Activated CD8-positive, alpha-beta memory T cell treated with anti-CD3 and anti-CD28 coated beads for 48 hours (primary cell): ENCODE data around the gene C1orf105.

Experiments
- DNase-seq, 3 experiments: peaks; one replicate each; pipeline ENCODE4 v3.0.0-alpha.2; 2020; ENCODE audit warnings: low read depth in 2 of 3, low spot score in 2 of 3

The C1orf105 gene

DNA sequence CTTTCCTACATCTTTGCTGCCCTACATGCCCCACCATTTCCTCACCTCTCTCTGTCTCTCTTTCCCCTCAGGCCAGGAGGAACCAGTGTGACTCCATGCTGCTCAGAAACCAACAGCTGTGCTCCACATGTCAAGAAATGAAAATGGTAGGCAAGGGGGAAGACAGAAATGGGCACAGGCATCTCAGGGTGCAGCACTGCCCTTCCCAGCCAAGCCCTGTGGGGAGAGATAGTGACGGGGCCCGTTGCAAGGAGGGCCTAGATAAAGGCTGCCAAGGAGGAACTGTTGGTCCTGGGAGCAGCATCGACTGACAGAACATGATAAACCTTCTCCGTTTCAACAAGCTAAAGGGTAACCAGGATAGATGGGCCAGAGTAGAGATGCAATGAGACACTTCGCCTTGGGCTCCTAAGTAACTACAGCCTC lies 35.9 kb downstream of the C1orf105 start:
- no peak for DNase-seq

DNA sequence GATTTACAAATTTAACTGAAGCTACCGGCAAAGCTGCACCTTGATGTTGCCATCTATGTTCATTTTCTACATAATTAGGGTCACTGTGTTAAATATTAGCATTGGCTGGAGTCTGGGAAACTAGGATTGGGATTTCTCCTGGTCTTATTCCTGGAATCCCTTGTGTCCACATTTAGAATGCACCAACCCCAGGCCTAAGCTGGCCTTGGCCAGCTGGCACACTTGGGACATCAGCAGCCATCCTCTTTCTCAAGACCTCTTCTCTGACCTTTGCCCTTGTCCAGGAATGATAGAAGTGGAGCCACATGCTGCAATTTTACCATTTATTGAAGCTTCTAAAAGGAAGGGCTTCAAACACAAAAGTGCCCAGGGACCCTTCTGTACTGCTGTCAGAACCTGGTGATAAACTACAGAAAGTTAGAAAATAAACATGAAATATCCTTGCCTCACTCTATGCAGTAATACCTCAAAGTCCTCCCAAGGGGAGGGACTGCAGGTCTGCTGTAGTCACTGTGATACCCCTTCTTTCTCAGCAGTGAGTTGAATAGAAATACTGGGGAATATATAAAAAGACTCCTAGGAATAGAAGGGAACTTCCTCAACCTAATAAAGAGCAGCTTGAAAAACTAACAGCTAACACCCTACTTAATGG lies 37.1 kb downstream of the C1orf105 start:
- no peak for DNase-seq

DNA sequence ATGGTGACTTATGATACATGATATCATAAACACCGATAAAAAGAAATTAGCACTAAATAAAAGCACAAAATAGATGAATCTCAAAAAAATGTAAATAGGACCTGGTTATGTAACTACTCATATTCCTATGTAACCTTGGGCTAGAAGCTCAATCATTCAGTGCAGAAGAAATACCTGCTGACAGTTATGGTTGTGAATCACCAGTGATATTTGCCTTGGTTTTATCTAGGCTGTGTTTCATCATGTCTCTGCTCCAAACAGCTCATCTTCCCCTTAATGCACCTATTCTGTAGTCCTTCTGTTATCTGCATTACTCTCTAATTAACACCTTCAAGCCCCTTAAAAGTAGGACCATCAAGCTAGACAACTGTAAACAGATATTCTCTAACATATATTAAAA lies 39.7 kb downstream of the C1orf105 start:
- DNase-seq = no peak

DNA sequence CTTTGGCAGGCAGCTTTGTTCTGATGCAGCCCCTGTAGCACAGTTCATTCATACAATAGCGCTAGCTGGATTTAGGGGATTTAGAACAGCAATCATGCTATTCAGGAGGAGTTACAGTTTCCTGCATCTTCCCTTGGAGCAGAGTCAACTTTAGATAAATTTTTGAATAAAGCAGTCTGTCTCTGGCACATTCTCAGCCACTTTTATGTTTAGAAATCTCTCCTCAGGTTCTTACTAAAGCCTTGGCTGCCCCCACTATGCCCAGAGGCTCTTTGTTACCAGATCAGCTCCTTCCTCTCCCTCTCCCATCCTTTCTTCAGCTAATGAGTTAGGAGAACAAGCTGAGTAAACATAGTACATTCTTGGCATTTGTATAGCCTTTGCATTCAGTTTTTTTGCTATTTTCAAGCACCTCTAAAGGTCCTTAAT lies 40.4 kb downstream of the C1orf105 start:
- DNase-seq = no peak

DNA sequence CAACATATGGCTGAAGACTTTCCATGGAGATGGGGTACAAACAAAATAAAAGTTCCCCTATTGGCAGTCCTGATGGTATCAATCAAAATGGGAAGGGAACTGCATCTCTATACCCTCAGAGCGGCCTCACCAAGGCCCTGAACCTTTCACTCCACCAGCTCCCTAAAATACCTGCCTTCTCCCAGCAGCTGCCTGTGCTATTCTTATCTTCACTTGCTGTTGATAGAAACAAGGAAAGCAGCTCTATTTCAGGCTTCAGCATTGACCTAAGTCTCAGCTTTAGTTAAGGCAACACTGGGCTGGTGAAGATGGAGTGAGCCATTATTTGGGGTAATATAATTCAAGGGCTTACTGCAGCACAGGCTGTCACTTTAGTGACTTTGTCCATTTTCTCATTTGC lies 45.1 kb downstream of the C1orf105 start:
- DNase-seq = no peak

DNA sequence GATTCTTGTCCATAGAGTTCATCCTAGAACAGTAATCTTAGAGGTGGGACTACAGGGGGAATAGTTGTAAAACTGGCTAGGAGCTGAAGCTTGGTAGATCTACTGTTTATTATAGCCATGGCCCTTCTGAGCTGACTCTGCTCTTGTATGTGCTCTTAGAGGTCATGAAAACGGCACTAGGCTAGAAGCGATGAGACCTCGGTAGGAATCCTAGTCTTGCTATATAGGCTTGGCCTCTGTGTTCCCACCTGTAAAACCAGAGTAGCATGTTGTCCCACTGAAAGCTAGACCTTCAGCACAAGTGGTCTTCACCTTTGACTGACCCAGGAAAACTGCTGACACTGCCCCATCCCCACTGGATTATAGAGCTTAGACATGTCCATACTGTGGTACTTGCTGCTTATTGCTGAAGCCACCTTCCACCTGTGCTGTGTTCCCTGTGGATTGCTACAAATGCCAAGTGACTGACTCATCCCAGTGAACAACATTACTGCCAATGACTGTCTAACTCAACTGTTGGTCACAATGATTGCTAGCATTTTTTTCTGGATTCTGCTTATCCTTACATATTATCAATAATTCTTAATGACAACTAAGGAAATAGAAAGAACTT lies 46.4 kb downstream of the C1orf105 start:
- no peak for DNase-seq

DNA sequence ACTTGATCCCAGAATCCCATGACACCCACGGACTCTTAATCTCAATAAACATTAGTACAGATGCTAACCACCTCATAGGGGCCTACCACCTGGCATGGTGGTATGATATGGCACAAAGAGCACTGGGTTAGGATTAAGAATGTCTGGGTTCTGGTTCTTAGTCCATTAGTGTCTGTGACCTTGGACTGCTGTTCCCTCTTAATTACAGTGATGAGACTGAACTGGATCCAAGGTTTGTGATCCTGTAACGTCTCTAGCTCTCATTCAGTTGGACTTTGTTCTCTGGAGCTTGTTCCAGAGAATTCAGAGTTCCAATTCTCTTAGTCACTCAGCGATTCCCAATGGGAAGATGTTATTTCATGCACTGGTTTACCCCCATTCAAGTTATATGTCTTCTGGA lies 47.0 kb downstream of the C1orf105 start:
- DNase-seq = no peak

DNA sequence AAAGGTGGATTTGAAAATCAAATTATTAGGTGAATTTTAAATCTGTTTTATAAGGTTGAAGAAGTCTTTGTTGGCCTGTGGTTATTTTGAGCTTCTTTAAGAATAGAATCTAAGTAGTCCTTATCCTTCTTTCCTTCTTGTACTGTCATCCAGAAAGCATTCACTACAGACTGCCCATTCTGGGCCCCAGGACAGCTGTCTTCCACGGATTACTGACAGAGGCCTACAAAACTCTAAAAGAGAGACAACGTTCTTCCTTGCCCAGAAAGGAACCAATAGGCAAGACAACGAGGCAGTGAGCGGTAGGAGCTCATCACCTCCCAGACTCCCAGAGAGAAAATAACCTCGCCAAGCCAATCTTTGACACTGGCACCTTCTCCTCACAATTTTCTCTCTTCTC lies 47.8 kb downstream of the C1orf105 start:
- DNase-seq = no peak

DNA sequence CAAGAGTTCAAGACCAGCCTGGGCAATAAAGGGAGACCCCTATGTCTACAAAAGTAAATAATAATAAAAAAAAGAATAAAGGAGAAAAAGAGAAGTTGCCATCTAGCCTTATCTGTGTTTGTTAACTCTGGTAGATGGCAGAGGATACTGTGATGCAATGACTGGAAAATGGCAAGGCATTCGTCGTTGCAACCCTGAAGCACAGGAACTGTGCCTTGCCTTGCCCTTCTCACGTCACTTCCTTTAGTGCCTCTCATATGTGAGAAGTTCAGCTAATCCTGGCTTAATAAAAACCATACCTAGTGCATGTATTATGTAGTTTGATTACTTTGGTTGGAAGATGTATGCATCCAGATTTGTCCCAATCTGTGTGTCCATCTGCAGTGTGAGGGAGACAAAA lies 49.2 kb downstream of the C1orf105 start:
- no peak for DNase-seq

DNA sequence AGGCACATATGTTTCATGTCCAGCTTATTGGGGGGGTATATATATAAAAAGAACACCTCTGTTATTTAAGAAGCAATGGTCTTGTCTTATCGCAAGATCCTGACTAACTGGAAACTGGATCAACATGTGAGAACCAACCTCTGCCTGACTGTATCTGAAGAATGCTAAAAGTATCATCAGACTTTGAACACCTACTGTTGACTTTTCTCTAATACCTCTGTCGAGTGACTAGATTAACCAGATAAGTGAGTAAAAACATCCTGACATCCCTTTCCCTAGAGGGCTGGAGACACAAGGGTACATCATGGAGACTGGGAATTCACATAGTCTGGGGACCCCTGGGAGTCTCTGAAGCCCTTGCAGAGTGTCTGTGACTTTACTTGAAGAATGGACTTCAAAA lies 49.7 kb downstream of the C1orf105 start:
- DNase-seq = no peak

DNA sequence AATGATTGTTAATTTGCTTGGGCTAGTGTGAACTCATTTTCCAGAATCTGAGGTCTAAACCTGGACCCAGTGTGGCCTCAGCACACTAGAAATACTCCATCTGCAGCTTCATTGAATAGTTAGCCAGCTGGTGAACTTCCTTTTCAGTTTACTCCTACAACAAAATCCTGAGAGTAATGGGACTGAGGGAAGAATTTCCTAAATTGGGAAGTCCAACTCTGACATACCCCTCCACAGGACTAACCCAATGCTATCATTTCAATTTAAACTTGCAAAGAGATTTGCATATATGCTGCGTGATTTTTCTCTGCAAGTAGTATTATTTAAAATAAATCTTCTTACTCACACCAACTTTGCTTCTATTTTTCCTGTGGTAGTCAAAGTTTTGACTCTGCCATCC lies 51.2 kb downstream of the C1orf105 start:
- DNase-seq = no peak

DNA sequence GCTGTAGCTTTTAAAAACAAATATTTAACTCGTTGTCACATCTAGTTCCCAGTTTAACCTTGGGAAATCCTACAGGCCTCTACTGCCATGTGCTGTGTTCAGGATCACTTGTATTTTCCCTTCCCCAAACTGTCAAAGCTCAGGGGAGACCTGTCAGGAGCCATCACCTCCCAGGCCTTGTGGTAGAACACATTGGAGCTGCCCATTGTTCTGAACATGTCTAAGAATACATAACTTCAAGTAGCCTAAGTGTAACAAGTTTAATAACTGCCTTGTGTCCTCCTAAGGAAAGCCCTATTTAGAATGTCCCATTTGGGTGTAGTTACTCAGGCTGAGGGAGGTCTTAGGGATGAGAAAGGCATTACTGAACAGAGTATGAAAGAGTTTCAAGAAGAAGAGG lies 52.0 kb downstream of the C1orf105 start:
- no peak for DNase-seq

DNA sequence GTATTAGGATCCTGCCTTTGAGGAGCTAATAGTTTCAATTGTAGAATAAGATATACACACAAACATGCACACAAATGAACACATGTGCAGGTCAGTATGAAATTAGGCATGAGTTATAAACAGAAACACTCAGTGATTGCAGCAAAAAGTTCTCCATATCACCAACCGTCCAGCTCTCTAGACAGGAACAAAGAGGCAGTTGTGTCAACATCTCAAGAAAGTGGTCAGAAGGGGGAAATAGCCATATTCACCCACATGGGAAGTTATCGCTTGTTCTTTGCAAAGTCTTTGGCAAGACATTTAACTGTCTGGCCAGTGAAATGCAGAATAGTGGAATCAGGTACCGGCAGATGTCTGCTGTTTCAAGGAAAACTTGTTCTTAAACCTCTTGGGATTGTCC lies 52.8 kb downstream of the C1orf105 start:
- no peak for DNase-seq

DNA sequence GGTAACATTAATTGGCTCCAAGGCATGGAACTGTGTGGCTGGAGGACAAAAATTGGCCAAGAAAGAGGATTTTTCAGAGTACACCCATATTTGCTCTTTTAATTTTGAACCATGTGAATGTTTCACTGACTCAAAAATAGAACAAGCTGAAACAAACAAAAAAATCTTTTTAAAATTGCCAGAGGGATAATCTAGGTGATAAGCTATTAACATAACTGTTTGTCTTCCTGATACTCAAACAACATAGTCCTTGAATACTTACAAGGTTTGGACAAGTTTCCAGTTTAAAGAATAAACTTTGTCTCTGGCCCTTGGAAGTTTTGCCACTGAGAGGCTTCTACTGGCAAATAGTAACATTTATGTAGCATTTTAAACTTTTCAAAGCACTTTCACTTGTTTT lies 53.4 kb downstream of the C1orf105 start:
- no peak for DNase-seq

DNA sequence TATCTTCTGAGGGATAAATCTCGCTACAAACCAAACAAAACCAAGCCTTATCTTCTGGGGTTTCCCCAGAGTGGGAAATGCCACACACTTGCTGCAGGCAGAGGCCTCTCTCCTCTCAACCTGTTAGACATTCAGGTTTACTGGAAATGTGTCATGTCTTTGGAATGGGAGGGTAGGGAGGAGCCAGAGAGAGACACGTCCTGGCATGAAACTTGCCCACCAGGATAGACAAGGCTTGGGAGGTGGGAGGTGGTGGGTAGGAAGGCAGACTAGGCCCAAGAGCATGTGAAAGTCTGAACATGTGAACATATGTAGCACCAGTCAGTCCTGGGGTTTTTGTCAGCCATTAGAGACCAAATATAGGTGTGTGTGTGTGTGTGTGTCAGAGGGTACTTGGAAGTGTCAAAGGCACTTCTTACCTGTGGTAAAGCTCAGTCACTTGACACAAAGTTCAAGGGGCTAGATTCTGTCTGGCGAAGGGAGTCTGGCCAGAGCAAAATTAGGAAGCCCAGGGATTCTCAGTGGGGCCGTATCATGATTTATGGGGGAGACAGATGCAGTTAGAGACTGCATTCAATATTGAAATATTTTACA lies 55.8 kb downstream of the C1orf105 start:
- DNase-seq = no peak

DNA sequence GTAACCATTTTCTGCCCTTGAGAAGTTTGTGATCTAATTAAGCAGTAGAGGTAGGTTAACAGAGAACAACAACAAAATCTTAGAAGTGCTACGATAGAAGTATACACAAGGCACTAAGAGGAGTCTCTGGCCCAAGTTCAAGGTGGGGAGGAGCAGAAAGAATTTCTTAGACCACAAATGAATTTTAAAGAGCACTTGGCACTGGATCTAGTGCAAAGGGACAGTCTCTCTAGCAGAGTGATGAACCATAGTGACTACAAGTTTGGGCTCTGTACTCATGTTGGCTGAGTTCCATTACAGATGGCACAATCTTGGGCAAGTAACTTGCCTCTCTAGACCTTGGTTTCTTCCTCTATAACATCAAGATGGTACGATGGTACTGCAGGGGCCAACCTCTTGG lies 56.7 kb downstream of the C1orf105 start:
- no peak for DNase-seq

DNA sequence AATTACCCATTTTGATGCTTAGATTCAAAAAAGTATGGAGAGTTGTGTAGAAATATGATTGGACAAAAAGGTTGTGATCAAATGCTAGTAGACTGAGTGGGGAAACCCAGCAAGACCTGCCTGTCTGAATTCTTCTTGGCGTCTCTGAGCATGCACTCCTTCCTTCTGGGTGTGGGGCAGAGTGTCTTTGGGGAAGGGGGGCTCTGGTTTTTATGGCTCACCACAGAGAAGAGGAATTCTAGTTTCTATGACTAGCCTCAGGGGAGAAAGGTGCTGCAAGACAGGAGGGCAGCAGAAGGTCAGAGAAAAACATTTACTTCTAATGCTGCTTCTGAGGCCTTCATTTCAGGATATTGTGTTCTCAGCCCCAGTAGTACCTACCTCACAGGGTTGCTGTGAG lies 57.3 kb downstream of the C1orf105 start:
- no peak for DNase-seq

DNA sequence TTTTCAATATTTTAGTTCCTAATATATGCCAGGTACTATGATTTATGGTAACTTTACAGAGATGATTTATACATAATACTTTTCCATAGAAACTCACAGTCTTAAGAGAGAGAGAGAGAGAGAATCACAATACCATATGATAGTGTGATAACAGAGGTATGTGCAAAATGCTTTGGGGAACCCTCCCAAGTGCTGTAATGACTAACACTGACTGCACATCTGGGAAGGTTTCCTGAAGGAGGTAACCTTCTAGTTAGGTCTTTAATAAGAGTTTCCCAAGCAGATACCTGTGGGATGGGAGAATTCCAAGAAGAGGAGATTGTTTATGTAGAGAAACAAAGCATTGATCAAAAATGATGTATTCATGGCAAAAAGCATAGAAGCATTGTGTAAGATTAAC lies 58.0 kb downstream of the C1orf105 start:
- no peak for DNase-seq

DNA sequence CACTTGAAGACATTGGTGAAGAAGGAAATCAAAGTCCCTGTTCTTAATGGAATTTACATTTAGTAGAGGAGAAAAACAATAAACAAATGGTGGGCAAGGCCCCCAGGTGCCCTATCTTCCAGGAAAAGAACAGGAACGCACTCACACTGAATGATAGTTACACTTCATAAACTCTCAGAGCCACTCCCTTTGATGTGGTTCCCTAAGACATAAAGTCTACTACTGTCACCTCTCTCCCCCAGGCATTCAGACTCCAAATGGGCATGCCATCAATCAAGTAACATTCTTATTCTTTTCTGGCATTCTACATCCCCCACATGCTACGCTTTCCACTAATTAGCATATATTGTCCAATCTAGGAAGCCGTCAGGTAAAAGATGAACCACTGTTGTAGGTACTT lies 59.9 kb downstream of the C1orf105 start:
- DNase-seq = no peak

DNA sequence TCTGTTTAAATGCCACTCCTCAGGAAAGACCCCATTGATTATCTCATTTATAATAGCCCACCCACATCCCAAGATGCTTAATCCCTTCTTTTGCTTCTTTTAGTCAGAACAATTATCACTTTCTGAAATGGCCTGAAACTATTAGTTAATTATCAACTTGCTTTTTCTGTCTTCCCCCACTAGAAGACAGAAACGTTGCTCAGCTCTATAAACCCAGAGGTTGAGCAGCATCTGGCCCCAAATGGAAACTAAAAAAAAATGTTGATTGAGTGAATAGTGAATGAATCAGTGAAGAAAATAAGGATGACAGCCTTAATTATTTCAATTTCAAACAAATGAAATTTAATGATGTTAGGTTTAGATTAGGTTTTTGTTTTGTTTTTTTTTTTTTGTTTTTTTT lies 61.6 kb downstream of the C1orf105 start:
- no peak for DNase-seq

DNA sequence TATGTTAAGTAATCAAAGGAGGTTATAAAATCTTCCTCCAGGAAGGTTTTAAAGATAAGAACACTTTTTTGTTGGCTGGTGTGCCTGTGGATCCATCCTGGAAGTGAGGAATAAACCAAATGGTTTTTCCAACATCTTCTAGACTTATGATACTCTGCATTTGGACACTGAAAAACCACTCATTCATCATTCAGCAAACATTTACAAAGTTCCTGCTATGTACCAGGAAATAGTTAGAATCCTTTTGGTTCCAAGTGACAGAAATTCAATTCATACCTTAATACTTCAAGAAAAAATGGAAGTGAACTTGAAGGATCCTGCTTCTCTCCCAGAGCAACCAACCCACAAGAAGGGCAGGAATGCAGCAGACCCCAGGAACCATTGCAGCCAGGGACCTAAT lies 63.0 kb downstream of the C1orf105 start:
- no peak for DNase-seq

DNA sequence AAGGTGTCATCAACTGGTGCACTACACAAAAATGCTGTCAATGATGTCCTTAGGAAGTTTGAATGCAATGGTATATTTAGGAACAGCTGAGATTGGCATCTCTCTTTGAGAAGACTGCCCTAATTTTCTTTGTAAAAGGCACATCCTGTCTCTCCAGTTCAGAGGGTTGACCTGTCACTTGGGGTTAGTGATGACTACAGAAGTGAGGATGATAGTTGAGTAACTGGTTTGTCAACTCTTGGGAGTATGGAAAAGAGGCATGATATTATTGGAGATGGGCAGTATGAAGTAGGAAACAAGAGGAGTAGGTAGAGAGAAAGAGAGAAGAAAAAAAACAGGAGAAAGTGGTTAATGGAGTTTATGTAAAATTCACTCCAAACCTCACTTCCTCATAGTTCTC lies 63.8 kb downstream of the C1orf105 start:
- DNase-seq = no peak

DNA sequence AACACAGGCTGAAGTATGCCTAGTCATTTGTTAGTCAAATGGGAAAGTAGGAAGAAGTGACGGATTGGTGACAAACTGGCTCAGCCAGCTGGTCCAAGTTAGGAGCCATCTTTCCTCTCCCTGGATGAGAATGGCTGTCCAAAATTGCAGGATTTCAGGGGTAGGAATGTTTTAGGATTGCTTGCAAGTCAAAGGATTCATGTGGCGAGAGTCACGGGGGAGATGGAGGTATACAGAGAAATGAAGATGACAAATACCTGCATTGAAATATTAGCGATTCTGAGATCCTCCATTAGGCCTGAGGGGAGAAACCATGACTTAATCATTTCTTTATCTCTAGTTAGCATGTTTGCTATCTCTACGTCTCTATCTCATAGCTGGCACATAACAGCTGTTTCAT lies 65.1 kb downstream of the C1orf105 start:
- no peak for DNase-seq
